Mesenchymal stem cell (in vitro differentiated cells and primary cell): ENCODE results near the gene RNF44.

Experiments used
- DNase-seq: peaks from one replicate; pipeline ENCODE4 v3.0.0-alpha.2; 2013
- H2AFZ ChIP-seq: one replicate; pipeline ENCODE4 v1.6.1; 2013; ENCODE audit warnings: low read depth, mild to moderate bottlenecking, control low read depth, inconsistent platforms, low read length, moderate library complexity
- H2AK5ac ChIP-seq: 2 replicates; pipeline ENCODE4 v1.6.1; 2013; ENCODE audit warnings: low read length, moderate library complexity, mild to moderate bottlenecking, inconsistent platforms; ENCODE audit not compliant: severe bottlenecking
- H2BK120ac ChIP-seq: one replicate; pipeline ENCODE4 v1.6.1; 2013; ENCODE audit warnings: low read depth, mild to moderate bottlenecking, inconsistent platforms, low read length, moderate library complexity
- H2BK12ac ChIP-seq, 2 experiments: one replicate each; pipeline ENCODE4 v1.6.1; 2013; ENCODE audit warnings: inconsistent platforms in 2 of 2, low read length in 2 of 2, mild to moderate bottlenecking in 2 of 2, moderate library complexity in 2 of 2, control low read depth in 1 of 2
- H2BK15ac ChIP-seq: one replicate; pipeline ENCODE4 v1.6.1; 2013; ENCODE audit warnings: mild to moderate bottlenecking, low read depth, inconsistent platforms; ENCODE audit not compliant: poor library complexity, severe bottlenecking
- H2BK5ac ChIP-seq: 2 replicates; pipeline ENCODE4 v1.6.1; 2013; ENCODE audit warnings: low read depth, mild to moderate bottlenecking, low read length, control low read depth, inconsistent platforms; ENCODE audit not compliant: poor library complexity, severe bottlenecking
- H3K14ac ChIP-seq, 2 experiments: one replicate each; pipeline ENCODE4 v1.6.1; 2013; ENCODE audit warnings: inconsistent platforms in 2 of 2, low read length in 2 of 2, control low read depth in 1 of 2, mild to moderate bottlenecking in 1 of 2, moderate library complexity in 1 of 2
- H3K18ac ChIP-seq, 2 experiments: one replicate each; pipeline ENCODE4 v1.6.1; 2013; ENCODE audit warnings: inconsistent platforms in 2 of 2, low read length in 2 of 2, control low read depth in 1 of 2, low read depth in 1 of 2, mild to moderate bottlenecking in 1 of 2
- H3K23ac ChIP-seq, 2 experiments: one replicate each; pipeline ENCODE4 v1.6.1; 2013; ENCODE audit warnings: inconsistent platforms in 2 of 2, low read length in 2 of 2, mild to moderate bottlenecking in 2 of 2, moderate library complexity in 2 of 2, control low read depth in 1 of 2
- H3K27ac ChIP-seq: 2 replicates; pipeline ENCODE4 v1.5.1; 2013; ENCODE audit warnings: mild to moderate bottlenecking, moderate library complexity, low read length, control low read depth, inconsistent platforms; ENCODE audit not compliant: poor library complexity, severe bottlenecking
- H3K27me3 ChIP-seq, 2 experiments: 2 replicates each; pipeline versions ENCODE4 v1.6.1 to v1.7.0; 2013; ENCODE audit warnings: low read length in 2 of 2, mild to moderate bottlenecking in 2 of 2, moderate library complexity in 2 of 2, control low read depth in 1 of 2, inconsistent platforms in 1 of 2; ENCODE audit not compliant: control insufficient read depth in 1 of 2, insufficient read depth in 1 of 2
- H3K36me3 ChIP-seq, 2 experiments: 2 replicates each; pipeline versions ENCODE4 v1.6.1 to v1.7.0; 2013; ENCODE audit warnings: low read length in 2 of 2, control low read depth in 1 of 2, inconsistent platforms in 1 of 2, low read depth in 1 of 2, mild to moderate bottlenecking in 1 of 2; ENCODE audit not compliant: insufficient read depth in 2 of 2, control insufficient read depth in 1 of 2
- H3K4ac ChIP-seq, 2 experiments: one replicate each; pipeline ENCODE4 v1.6.1; 2013; ENCODE audit warnings: inconsistent platforms in 2 of 2, low read length in 2 of 2, mild to moderate bottlenecking in 2 of 2, moderate library complexity in 2 of 2, control low read depth in 1 of 2, low read depth in 1 of 2
- H3K4me1 ChIP-seq: 2 replicates; pipeline ENCODE4 v1.6.1; 2013; ENCODE audit warnings: low read depth, low read length, control low read depth; ENCODE audit not compliant: control insufficient read depth, insufficient read depth
- H3K4me2 ChIP-seq: 2 replicates; pipeline ENCODE4 v1.6.1; 2013; ENCODE audit warnings: low read length, mild to moderate bottlenecking, inconsistent platforms; ENCODE audit not compliant: poor library complexity, severe bottlenecking
- H3K4me3 ChIP-seq, 2 experiments: 2 replicates each; pipeline versions ENCODE4 v1.5.1 to v1.7.0; 2013; ENCODE audit warnings: low read length in 2 of 2, mild to moderate bottlenecking in 2 of 2, control low read depth in 1 of 2, low read depth in 1 of 2; ENCODE audit not compliant: insufficient read depth in 1 of 2
- H3K79me1 ChIP-seq: replicated peaks from 2 replicates; pipeline ENCODE4 v1.6.1; 2013; ENCODE audit warnings: mild to moderate bottlenecking, control low read depth, low read length, inconsistent platforms; ENCODE audit not compliant: poor library complexity, severe bottlenecking
- H3K9ac ChIP-seq: 2 replicates; pipeline ENCODE4 v1.7.0; 2013; ENCODE audit warnings: mild to moderate bottlenecking, low read length, moderate library complexity
- H3K9me3 ChIP-seq: 2 replicates; pipeline ENCODE4 v1.7.0; 2013; ENCODE audit warnings: mild to moderate bottlenecking, low read length; ENCODE audit not compliant: control insufficient read depth
- H4K8ac ChIP-seq: one replicate; pipeline ENCODE4 v1.6.1; 2013; ENCODE audit warnings: inconsistent platforms, mild to moderate bottlenecking, low read length, moderate library complexity
- H4K91ac ChIP-seq: one replicate; pipeline ENCODE4 v1.6.1; 2013; ENCODE audit warnings: mild to moderate bottlenecking, low read length, inconsistent platforms
- WGBS: methylation state at CpG from one replicate; pipeline ENCODE4 v1.1.7; 2013; ENCODE audit warnings: mixed read lengths; 5-methylcytosine and 5-hydroxymethylcytosine counted together

The RNF44 gene

GRCh38 chr5:176574297-176574591 lies 37.0 kb upstream of the RNF44 start:
- no peak overlapping the region for H2BK12ac ChIP-seq
- H3K9me3 ChIP-seq, result no peaks in the 10 kb centered on the region
- no peaks in the 10 kb centered on the region for H3K79me1 ChIP-seq
- no peak overlapping the region for H4K91ac ChIP-seq
- H3K27me3 ChIP-seq, result peaks cover 10 to 56% of the 10 kb centered on the region in 2 experiments
- H3K4me3 ChIP-seq, result no peak overlapping the region
- H3K23ac ChIP-seq, result no peak overlapping the region
- H2AFZ ChIP-seq, result no peak overlapping the region
- no peak overlapping the region for H3K18ac ChIP-seq
- no peak overlapping the region for H3K9ac ChIP-seq
- 53% methylated on average over 10 of the region's 10 CpGs for WGBS
- H3K4me2 ChIP-seq, result no peak overlapping the region
- H2BK120ac ChIP-seq, result no peak overlapping the region
- H3K4ac ChIP-seq, result no peak overlapping the region
- no peak overlapping the region for H2BK5ac ChIP-seq
- no peak overlapping the region for H4K8ac ChIP-seq
- H2AK5ac ChIP-seq, result no peak overlapping the region
- no peak overlapping the region for H3K27ac ChIP-seq
- H3K36me3 ChIP-seq, result no peaks in the 10 kb centered on the region
- H3K4me1 ChIP-seq, result peaks cover under 1% of the 10 kb centered on the region
- no peak overlapping the region for H2BK15ac ChIP-seq
- H3K14ac ChIP-seq, result no peak overlapping the region
- DNase-seq, result no peak

DNA sequence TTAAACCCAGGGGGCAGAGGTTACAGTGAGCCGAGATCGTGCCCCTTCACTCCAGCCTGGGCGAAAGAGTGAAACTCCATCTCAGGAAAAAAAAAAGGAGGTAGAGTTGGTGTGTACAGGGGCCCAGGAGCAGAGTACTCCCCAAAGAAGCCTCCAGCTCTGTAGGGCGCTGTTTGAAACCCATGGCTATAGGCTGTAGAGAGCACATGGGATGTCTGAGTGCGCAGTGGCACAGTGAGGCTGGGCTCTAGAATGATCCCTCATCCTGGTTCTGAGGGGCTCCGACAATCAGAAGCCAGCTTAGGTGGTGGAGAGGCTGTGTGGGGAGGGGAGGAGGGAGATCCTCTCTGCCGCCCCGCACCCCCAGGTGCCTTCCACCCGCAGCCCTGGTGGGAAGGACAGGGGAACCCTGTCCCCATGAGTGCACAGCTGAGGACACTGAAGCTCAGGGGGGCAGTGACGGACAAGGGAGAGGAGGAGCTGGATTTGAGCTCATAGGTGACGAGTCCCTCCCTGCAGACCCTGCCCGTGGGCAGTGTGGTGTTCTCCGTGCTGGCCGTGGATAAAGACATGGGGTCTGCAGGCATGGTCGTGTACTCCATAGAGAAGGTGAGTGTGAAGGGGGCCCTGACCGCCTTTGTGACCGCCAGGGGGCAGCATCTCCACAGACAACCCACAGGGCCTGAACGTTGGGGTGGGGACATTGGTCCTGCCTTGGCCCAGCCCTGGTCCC lies 36.5 kb upstream of the RNF44 start:
- Histone ChIP-seq H3K36me3 (no peaks in the 10 kb centered on the region), H3K9ac (no peak overlapping the region), H2BK12ac (no peak overlapping the region), H3K4me2 (no peak overlapping the region), H2BK5ac (no peak overlapping the region), H4K91ac (no peak overlapping the region), H3K79me1 (no peaks in the 10 kb centered on the region), H2BK15ac (no peak overlapping the region), H3K14ac (no peak overlapping the region), H3K27ac (no peak overlapping the region), H3K4me3 (no peak overlapping the region), H3K27me3 (peaks cover 10 to 56% of the 10 kb centered on the region in 2 experiments), H2AK5ac (no peak overlapping the region), H3K4me1 (no peaks in the 10 kb centered on the region), H2AFZ (no peak overlapping the region), H3K23ac (no peak overlapping the region), H2BK120ac (no peak overlapping the region), H3K4ac (no peak overlapping the region), H4K8ac (no peak overlapping the region), H3K9me3 (no peaks in the 10 kb centered on the region), H3K18ac (no peak overlapping the region)
- 39% methylated on average over 18 of the region's 18 CpGs for WGBS
- peak; percentile 60 for DNase-seq

GRCh38 chr5:176570044-176570443 lies 32.8 kb upstream of the RNF44 start:
- no peak overlapping the region for H3K4me2 ChIP-seq
- H3K4ac ChIP-seq, result no peak overlapping the region
- H3K23ac ChIP-seq, result no peak overlapping the region
- no peaks in the 10 kb centered on the region for H3K4me1 ChIP-seq
- H4K91ac ChIP-seq, result no peak overlapping the region
- no peak overlapping the region for H2AFZ ChIP-seq
- no peak overlapping the region for H3K14ac ChIP-seq
- no peak overlapping the region for H3K18ac ChIP-seq
- WGBS, result 84% methylated on average over 6 of the region's 6 CpGs
- H2BK12ac ChIP-seq, result no peak overlapping the region
- no peaks in the 10 kb centered on the region for H3K79me1 ChIP-seq
- H2BK5ac ChIP-seq, result no peak overlapping the region
- H3K36me3 ChIP-seq, result no peaks in the 10 kb centered on the region
- H3K27me3 ChIP-seq, result peaks cover 10 to 63% of the 10 kb centered on the region in 2 experiments
- peak; percentile 16 for DNase-seq
- no peak overlapping the region for H2AK5ac ChIP-seq
- H3K4me3 ChIP-seq, result no peak overlapping the region
- no peak overlapping the region for H2BK120ac ChIP-seq
- no peak overlapping the region for H2BK15ac ChIP-seq
- H3K9ac ChIP-seq, result no peak overlapping the region
- peaks cover 4% of the 10 kb centered on the region for H3K9me3 ChIP-seq
- H3K27ac ChIP-seq, result no peak overlapping the region
- no peak overlapping the region for H4K8ac ChIP-seq

GRCh38 chr5:176568657-176569056 lies 31.5 kb upstream of the RNF44 start:
- no peak overlapping the region for H3K18ac ChIP-seq
- no peak overlapping the region for H3K4ac ChIP-seq
- no peaks in the 10 kb centered on the region for H3K36me3 ChIP-seq
- H3K9ac ChIP-seq, result no peak overlapping the region
- no peak overlapping the region for H4K8ac ChIP-seq
- H3K27me3 ChIP-seq, result peaks cover 10 to 53% of the 10 kb centered on the region in 2 experiments
- H3K4me3 ChIP-seq, result no peak overlapping the region
- 92% methylated on average over 10 of the region's 18 CpGs for WGBS
- no peak overlapping the region for H2AK5ac ChIP-seq
- H2BK12ac ChIP-seq, result no peak overlapping the region
- H3K4me2 ChIP-seq, result no peak overlapping the region
- H2BK120ac ChIP-seq, result no peak overlapping the region
- H2BK15ac ChIP-seq, result no peak overlapping the region
- H2AFZ ChIP-seq, result no peak overlapping the region
- H3K23ac ChIP-seq, result no peak overlapping the region
- peaks cover 4% of the 10 kb centered on the region for H3K9me3 ChIP-seq
- no peak overlapping the region for H3K27ac ChIP-seq
- no peak overlapping the region for H4K91ac ChIP-seq
- H3K14ac ChIP-seq, result no peak overlapping the region
- no peak overlapping the region for H2BK5ac ChIP-seq
- no peaks in the 10 kb centered on the region for H3K4me1 ChIP-seq
- no peak for DNase-seq
- no peaks in the 10 kb centered on the region for H3K79me1 ChIP-seq
